ENCODE data around the gene ASTE1. TPM values are rescaled to one million over a fixed set of nuclear protein-coding genes. Genes with fewer than 3 reads are reported as not detected.
"Not testable (repeated sequence)": the region's sequence is repeated elsewhere in the genome, so short reads cannot be mapped to it uniquely, and the experiment has no call there.

Gene ASTE1
- total RNA-seq, 1 donor from 2014 or later = 7.7 TPM

DNA sequence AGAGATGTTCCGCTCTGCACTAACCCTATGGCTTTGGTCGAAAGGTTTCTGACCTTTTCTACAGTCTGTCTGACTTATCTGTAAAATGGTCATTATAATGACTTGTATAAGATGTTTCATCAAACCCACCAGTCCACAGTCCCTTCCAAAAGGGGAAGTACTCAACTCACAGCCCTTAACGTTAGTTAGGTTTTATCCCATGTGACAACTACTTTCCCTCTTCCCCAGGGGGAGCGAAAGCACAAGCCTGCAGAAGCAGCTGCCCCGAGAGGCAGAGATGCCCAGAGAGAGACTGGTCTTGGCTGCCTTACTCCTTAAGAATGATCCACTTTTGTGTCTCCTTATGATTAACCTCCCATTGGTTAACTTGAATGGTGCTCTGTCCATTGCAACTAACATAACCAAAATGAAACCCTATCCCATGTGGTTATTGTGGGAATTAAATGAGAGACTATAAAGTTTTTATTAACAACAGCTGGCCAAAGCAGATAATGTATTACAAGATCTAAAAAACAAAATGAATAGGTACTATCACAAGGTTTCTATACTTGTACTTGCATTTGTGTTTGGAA, 6.4 kb downstream of the ASTE1 start:
- ATAC-seq = peak; percentile 32
- intact Hi-C loops (cut with DNase I) = no loop called here

DNA sequence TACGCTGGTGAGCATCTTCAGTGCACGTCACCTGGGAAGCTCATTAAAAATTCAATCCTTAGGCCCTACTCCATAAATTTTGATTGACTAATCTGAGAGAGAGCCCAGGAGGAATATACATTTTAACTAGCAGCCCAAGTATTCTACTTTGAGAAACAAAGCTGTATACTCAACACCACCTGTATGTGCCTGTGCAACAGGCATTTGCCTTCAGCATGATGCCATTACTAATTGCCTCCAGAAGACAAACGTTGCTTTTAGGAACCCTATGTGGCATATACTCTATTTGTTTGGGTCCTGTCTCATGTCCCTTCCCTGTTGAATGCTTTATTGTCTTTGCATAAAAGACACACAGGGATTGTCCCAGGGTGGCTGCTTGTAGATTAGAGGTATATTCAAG, 7.7 kb downstream of the ASTE1 start:
- intact Hi-C loops (cut with DNase I) = no loop called here
- DNase-seq (ENCODE audit: low spot score) (no peak), ATAC-seq (no peak)

More for the DNA sequence above, 6.4 kb downstream of the ASTE1 start:
- DNase-seq (ENCODE audit: low spot score) = no peak

DNA sequence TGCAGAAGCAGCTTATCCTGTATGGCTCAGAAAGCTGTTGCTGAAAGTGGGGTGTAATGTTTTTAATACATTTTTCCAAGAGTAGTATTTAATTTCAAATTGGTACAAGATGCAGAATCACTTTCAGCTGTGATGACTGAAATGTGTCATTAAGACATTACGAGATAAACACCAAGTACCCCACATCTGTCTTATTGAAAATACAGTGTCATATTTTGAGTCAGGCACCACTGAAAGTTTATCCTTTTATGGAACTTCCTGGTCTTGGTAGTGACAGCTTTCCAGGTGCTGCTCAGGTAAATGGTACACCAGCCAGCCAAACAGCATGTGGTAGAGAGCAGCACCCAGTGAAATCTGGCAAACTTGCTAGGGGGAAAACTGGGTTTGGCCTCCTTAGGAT, 16.9 kb downstream of the ASTE1 start:
- no peak for ATAC-seq
- intact Hi-C loops (cut with DNase I) = no loop called here
- no peak for DNase-seq (ENCODE audit: low spot score)

DNA sequence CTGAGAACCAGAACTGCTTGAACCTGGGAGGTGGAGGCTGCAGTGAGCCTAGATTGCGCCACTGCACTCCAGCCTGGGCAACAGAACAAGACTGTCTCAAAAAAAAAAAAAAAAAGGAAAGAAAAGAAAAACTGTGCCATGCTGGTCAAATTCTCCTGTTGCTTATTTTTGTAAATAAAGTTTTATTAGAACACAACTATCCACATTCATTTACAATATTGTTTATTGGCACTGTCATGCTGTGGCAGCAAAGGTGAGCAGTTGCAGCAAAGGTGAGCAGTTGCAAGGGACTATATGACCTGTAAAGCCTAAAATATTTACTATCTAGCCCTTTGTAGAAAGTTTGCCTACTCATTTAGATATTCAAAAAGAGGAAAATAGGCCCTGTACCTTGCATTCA, 18.3 kb downstream of the ASTE1 start:
- ATAC-seq (no peak), DNase-seq (ENCODE audit: low spot score) (no peak)
- intact Hi-C loops (cut with DNase I) = no loop called here

DNA sequence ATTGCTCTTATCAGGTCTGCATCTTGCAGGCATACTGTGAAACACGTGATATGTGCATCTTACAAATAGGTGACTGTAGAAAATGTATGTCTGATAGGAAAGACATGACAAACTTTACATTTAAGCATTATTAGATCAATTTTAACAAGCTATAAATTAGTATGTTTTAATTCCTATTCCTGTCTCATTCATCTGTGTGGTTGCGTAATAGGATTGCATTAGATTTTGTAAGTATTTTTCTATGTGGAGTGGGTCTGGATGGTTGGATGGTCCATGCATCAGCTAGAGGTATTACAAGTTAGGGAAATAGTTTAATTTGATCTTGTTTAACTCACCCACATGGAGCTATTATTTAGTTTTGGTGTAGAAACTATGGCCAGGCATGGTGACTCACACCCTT, 18.8 kb downstream of the ASTE1 start:
- no peak for DNase-seq (ENCODE audit: low spot score)

DNA sequence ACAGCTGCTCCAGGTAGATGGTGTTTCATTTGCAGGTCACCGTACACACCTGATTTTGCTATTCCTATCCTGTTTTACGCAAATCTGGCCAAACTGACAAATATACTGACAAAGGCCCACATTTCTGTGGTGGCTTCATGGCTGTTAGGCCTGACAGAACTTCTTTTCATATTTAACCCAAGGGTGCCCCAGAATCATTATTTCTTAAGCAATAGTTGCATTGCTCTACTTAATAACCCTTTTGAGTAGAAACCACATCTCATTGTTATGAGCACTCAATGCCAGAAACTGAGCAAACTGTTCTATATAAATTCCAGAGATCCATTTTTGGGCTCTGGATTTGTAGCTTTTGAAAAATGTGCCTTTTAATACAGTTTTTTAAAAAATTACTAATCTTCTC, 19.4 kb downstream of the ASTE1 start:
- DNase-seq (ENCODE audit: low spot score) = no peak
- ATAC-seq = no peak
- intact Hi-C loops (cut with DNase I) = no loop called here

More for the DNA sequence above, 18.8 kb downstream of the ASTE1 start:
- no peak for ATAC-seq
- intact Hi-C loops (cut with DNase I) = no loop called here

DNA sequence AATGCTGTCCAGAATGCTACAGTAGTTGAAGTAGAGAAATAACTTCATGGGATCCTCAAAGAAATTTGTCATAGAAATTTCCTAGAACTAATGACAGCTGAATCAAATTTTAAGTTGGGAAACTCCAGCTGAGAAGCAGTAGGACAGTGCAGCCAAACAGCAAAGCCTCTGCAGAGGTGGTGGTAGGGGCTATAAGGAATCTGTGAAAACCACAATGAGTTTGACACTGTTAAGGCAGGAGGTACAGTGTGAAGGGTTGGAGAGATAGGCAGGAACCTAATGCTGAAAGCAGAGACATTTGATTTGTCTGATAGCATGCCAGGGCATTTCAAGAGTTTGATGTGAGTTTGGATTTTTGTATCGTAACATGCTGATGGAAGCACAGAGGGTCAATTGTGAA, 22.0 kb downstream of the ASTE1 start:
- intact Hi-C loops (cut with DNase I) = no loop called here
- ATAC-seq (no peak), DNase-seq (ENCODE audit: low spot score) (no peak)

DNA sequence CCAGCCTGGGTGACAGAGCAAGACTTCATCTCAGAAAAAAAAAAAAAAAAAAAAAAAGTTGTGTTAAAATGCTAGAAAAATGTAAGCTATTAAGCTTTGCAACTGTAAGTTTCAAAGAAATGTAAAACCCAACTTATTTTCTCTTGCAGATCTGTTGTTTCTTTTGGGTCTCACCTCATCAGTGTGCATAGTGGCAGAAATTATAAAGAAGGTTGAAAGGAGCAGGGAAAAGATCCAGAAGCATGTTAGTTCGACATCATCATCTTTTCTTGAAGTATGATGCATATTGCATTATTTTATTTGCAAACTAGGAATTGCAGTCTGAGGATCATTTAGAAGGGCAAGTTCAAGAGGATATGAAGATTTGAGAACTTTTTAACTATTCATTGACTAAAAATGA, 25.6 kb downstream of the ASTE1 start:
- intact Hi-C loops (cut with DNase I) = no loop called here
- ATAC-seq = no peak

DNA sequence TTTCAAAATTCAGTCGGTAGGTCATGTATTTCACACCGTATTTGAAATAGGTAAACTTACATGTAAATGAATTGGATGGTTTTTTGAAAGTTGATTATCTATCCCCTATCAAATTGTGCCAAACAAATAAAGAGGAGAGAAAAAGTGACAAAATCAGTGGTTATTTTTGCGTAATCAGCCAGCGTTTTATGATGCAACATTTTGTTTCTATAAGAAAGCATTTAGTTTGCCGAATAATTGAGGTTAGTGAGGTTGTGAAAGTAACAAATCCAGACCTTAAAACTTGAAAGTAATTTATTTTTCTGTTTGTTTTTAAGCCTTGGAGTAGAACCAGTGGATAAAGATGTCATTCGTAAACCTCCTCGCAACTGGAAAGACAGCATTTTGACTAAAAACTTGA, 29.3 kb downstream of the ASTE1 start:
- no peak for DNase-seq (ENCODE audit: low spot score)
- ATAC-seq = no peak

More for the DNA sequence above, 25.6 kb downstream of the ASTE1 start:
- no peak for DNase-seq (ENCODE audit: low spot score)

DNA sequence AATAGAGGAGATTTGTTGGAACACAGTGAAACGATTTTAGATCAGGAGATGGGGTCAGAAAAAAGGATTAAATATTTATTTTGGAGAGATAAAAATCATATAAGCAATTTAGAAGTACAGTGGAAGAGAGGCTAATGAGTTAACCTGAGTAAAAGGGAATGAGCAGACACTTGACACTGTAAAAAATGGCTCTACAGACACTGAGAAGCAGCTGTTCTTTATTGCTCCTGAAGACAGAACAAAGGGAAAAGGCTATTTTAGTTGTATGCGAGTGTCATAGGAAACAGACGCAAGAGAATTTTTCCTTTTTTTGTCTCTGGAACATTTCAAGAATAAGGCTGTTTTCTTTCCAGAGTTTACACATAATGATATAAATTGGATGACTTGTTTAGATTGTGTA, 34.3 kb downstream of the ASTE1 start:
- DNase-seq (ENCODE audit: low spot score) (no peak), ATAC-seq (no peak)
- intact Hi-C loops (cut with DNase I) = no loop called here

More for the DNA sequence above, 29.3 kb downstream of the ASTE1 start:
- intact Hi-C loops (cut with DNase I) = no loop called here

DNA sequence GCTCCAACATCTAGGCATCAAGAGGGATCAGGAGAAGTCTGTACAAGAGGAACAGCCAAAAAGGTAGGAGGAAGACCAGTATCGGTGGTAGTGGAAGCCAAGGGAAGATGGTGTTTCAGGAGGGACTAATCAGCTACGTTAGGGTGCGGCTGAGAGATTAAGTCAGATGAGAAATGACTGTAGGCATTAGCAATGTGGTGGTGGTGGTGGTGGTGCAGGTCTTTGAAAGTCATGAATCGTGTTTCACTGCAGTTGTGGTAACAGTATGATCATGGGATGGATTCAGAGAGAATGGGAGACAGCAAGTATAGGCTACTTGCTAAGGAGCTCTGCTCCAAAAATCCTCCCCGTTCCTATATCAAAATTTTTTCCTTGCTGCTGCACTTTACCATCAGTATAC, 35.5 kb downstream of the ASTE1 start:
- ATAC-seq = no peak
- DNase-seq (ENCODE audit: low spot score) = no peak
- intact Hi-C loops (cut with DNase I) = no loop called here

DNA sequence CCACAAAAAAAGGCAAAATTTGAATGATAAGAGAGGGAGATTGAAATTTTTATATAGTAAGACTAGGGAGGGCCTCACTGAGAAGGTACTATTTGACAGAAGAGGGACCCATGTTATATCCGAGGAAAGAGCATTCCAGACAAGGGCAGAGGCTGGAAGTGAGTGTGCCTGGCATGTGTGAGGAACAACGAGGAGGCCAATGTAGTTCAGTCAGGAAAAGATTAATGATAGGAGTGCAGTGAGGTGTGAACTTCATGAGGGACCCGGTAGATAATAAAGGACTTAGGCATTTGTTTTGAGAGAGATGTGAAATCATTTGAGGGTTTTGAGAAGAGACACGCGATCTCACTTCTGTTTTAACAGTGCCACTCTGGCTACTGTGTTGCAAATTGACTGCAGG, 36.3 kb downstream of the ASTE1 start:
- intact Hi-C loops (cut with DNase I) = no loop called here

DNA sequence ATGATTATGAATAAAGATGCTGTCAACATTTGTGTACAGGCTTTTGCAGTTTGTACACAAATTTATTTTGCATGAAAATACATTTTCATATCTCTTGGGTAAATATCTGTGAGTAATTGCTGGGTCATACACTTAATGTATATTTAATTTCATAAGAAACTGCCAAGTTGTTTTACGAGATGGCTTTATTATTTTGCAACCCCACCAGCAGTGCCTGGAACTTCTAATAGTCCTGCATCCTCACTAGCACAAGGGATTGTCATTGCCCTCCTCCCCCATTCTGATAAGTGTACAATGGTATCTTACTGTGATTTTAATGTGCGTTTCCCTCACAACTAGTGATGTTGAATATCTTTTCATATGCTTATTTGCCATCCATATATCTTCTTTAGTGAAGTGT, 45.2 kb downstream of the ASTE1 start:
- no peak for DNase-seq (ENCODE audit: low spot score)
- ATAC-seq = no peak
- intact Hi-C loops (cut with DNase I) = no loop called here

More for the DNA sequence above, 36.3 kb downstream of the ASTE1 start:
- no peak for ATAC-seq
- no peak for DNase-seq (ENCODE audit: low spot score)

DNA sequence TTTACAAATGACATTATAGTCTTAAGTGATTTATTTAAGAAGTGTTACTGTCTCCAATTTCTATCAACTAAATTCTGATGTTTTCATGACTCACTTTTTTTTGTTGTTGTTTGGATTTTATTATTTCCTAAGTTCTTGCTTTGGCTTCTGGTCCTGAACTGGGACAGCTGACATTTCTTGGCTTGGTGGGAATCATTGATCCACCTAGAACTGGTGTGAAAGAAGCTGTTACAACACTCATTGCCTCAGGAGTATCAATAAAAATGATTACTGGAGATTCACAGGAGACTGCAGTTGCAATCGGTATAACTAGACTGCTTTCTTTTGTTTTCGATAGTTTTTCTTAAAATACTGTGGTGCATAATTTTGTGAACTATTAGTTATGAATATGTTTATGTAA, 47.5 kb downstream of the ASTE1 start:
- intact Hi-C loops (cut with DNase I) = no loop called here
- ATAC-seq (no peak), DNase-seq (ENCODE audit: low spot score) (no peak)

DNA sequence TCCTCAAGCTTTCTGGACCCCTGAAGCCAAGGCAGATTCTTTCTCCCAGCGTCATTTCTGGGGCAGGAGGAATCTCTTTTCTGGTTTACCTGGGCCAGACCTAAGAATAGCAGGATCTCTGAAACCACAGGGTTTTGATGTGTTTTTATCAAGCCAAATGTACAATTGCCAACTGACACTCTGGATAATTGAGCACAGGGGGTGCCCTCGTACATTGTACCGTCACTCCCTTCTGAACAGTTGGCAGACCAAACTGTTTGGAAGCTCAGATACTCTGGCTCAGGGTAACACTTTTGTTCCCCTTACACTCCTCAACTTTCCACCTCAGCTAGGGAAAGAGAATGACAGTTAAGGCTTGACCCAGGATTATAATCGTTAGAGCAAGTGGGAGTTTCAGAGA, 49.9 kb downstream of the ASTE1 start:
- no peak for DNase-seq (ENCODE audit: low spot score)
- ATAC-seq = no peak
- intact Hi-C loops (cut with DNase I) = no loop called here

DNA sequence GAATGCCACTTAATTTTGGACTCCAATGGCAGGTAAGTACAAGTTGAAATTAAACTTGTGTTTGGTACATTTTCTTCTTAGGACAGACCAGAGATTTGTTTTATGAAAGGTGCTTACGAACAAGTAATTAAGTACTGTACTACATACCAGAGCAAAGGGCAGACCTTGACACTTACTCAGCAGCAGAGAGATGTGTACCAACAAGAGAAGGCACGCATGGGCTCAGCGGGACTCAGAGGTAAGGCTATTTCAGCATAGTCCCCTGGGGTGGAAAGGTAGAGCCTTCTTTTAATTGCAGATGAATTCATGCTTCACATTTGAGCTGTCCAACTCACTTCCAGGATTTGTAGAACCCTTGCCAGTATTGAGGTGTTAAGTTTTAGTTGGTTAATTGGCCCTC, 51.4 kb downstream of the ASTE1 start:
- DNase-seq (ENCODE audit: low spot score) (no peak), ATAC-seq (no peak)
- intact Hi-C loops (cut with DNase I) = no loop called here

DNA sequence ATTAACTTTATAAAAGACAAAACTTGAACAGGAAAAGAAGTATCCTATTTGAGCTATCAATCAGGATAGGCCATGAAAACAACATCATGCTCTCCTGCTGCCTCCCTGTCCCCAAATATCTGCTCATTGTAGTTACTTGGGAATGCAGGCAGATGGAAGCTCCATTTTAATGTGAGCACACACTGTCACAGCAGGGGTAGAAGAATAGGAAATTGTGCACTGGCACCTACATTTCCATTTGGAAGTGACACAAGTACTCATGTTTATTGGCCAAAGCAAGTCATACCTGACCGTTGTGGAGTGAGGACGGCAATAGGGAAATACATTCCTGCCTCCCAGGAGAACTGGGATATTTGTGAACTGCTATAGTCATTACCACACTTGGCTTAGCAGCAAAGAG, 52.4 kb downstream of the ASTE1 start:
- DNase-seq (ENCODE audit: low spot score) (no peak), ATAC-seq (no peak)
- intact Hi-C loops (cut with DNase I) = no loop called here

DNA sequence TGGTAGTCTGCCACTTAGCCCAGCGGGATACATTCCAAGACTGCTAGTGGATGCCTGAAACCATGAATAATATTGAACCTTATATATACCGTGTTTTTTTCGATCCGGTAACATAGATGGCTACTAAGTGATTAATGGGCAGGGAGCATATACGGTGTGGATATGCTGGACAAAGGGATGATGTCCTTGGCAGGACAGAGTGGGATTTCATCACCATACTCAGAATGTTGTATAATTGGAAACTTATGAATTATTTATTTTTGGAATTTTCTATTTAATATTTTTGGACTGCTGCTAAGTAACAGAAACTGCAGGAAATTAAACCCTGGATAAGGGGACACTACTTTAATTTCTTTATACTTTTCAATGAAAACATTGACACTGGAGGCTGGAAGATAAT, 53.2 kb downstream of the ASTE1 start:
- intact Hi-C loops (cut with DNase I) = no loop called here
- DNase-seq (ENCODE audit: low spot score) (no peak), ATAC-seq (peak; percentile 45)

DNA sequence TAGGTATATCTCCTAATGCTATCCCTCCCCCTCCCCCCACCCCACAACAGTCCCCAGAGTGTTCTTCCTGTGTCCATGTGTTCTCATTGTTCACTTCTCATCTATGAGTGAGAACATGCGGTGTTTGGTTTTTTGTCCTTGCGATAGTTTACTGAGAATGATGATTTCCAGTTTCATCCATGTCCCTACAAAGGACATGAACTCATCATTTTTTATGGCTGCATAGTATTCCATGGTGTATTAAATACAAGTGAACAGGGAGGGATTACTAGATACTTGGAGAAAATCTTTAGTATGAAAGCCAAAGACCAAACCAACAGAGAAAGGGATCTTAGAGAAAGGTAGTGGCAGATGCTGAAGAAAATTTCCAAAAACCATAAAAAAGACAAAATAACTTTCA, 54.0 kb downstream of the ASTE1 start:
- intact Hi-C loops (cut with DNase I) = not testable (repeated sequence)

DNA sequence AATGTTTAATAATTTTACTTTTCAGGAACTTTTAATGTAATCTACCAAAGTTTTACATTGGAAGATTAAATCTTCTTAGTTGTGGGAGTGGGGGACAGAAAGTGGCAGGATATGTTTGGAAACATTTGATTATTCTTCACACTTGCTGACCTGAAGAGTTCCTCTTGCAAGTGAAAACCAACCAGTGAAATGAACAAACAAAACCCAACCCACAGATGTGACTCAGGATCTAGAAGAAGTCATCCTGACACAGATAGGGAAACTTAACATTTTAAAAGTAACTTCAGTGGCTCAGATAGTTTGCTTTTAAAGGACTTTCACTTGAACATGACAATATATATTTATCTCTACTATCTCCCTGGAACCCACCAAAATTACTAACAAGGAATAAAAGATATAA, 55.4 kb downstream of the ASTE1 start:
- DNase-seq (ENCODE audit: low spot score) = no peak
- intact Hi-C loops (cut with DNase I) = no loop called here
- no peak for ATAC-seq

More for the DNA sequence above, 54.0 kb downstream of the ASTE1 start:
- ATAC-seq; DNase-seq (ENCODE audit: low spot score): not testable (repeated sequence)

DNA sequence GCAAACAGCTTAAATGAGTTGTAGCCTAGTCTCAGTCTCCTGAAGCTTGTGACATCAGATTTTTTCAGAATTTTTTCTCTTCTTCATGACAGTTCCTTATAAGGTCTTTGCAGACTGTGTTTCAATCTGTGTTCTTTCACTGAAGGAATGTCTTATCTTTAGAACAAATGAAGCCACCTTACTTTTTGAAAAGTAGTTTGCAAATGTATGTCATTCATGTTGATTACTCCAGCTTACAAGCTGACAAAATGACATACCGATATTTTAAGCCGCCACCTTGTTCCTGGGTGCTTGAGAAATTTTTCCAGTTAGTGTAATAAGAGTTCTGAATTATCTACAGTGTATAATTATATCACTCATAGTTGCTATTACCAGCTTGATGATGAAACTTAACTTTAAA, 57.0 kb downstream of the ASTE1 start:
- ATAC-seq = no peak
- intact Hi-C loops (cut with DNase I) = no loop called here

DNA sequence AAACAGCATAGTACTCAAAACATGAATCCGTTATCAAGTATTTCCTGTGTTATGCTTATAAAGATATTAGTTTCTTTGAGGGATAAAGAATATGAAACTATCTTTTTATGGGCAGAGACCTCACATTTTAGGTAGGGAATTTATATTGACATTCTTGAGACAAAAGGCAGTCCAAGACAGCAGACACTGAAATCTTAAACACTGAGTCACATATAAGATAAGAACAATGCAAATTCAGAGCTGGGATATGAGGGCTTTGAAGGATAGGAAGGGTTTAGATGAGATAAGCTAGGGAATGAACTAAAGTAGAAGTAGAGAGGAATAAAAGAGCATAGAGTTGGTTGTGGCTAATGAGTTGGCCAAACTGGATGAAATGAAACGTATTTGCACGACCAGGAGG, 58.4 kb downstream of the ASTE1 start:
- intact Hi-C loops (cut with DNase I) = no loop called here
- DNase-seq (ENCODE audit: low spot score) (no peak), ATAC-seq (no peak)

More for the DNA sequence above, 57.0 kb downstream of the ASTE1 start:
- DNase-seq (ENCODE audit: low spot score) = no peak

All from sciatic nerve (tissue), 2 donors.